Large intestine (tissue), 3 donors: Measurements from ENCODE around the gene CPA5. TPM values are rescaled to one million over a fixed set of nuclear protein-coding genes. Genes with fewer than 3 reads are reported as not detected.
"Not testable (repeated sequence)": the region's sequence is repeated elsewhere in the genome, so short reads cannot be mapped to it uniquely, and the experiment has no call there.

Experiments used
- DNase-seq, 2 donors: peaks; one replicate each; pipeline versions ENCODE4 v3.0.0 to v3.0.0-alpha.2; 2013
- H3K27ac ChIP-seq: one replicate; pipeline ENCODE4 v1.5.1; 2013; ENCODE audit warnings: low read length
- H3K27me3 ChIP-seq: 2 replicates; pipeline ENCODE4 v1.6.1; 2013; ENCODE audit warnings: low read length; ENCODE audit not compliant: control insufficient read depth, insufficient read depth
- H3K36me3 ChIP-seq: 2 replicates; pipeline ENCODE4 v1.6.1; 2013; ENCODE audit warnings: low read length; ENCODE audit not compliant: control insufficient read depth, insufficient read depth
- H3K4me1 ChIP-seq: one replicate; pipeline ENCODE4 v1.6.1; 2013; ENCODE audit warnings: low read length; ENCODE audit not compliant: control insufficient read depth, insufficient read depth
- H3K4me3 ChIP-seq: one replicate; pipeline ENCODE4 v1.5.1; 2013; ENCODE audit warnings: low read length
- H3K9me3 ChIP-seq: one replicate; pipeline ENCODE4 v1.6.1; 2013; ENCODE audit warnings: mild to moderate bottlenecking, low read depth, low read length, moderate library complexity; ENCODE audit not compliant: control insufficient read depth
- WGBS: methylation state at CpG from one replicate; pipeline ENCODE4 v1.1.5; 2013; ENCODE audit warnings: low lambda C conversion rate; ENCODE audit not compliant: insufficient coverage; 5-methylcytosine and 5-hydroxymethylcytosine counted together
- polyA plus RNA-seq: library from polyadenylated mRNA; unstranded; fragments of 120-200 nt; gene quantifications from one replicate; pipeline ENCODE4 v1.2.1, GENCODE V29; 2013

The CPA5 gene
- polyA plus RNA-seq, 1 donor, result 0.15 TPM

DNA sequence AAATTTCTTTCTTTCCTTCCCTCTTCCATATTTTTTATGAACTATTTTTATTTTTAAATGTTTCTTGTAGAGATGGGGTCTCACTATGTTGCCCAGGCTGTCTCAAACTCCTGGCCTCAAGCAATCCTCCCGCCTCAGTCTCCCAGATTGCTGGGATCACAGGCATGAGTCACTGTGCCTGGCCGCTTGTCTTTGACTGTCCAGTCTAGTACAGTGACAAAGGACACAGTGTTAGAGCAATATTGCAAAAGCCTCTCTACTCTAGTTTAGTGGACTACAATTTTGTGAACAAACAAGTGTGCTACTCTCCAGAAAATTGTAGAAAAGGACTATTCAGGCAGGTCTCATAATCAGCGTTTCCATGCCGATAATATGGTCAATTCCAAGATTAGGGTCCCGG lies 40.6 kb upstream of the CPA5 start:
- H3K4me3 ChIP-seq, result no peak overlapping the region
- no peak for DNase-seq

DNA sequence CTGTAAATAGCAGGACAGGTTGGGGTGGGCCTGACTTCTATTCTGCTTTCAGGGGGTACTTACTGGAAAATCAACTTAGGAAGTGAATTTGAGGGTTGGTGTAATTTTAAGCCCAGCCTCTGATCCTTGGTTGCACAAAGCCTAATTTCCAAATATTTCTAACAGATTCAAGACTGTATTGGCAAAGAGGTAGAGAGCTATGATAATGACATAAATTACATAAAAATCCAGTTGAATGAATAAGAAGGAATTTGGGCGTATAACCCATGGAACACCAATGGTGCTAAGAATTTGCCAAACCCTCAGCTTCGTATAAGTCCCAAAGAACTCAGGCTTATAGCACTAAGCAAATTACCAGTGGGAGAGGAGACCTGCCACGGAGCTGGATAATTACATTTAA lies 39.7 kb upstream of the CPA5 start:
- Histone ChIP-seq H3K36me3 (no peaks in the 10 kb centered on the region), H3K27me3 (no peaks in the 10 kb centered on the region), H3K27ac (no peak overlapping the region), H3K9me3 (no peaks in the 10 kb centered on the region), H3K4me3 (no peak overlapping the region), H3K4me1 (no peaks in the 10 kb centered on the region)
- no peak for DNase-seq
- WGBS, result 100% methylated on average over 1 of the region's 3 CpGs

More for the DNA sequence above, 40.6 kb upstream of the CPA5 start:
- no peaks in the 10 kb centered on the region for H3K27me3 ChIP-seq
- H3K36me3 ChIP-seq, result no peaks in the 10 kb centered on the region
- H3K4me1 ChIP-seq, result no peaks in the 10 kb centered on the region
- no CpG with 5 or more reads among the region's 5 CpGs for WGBS
- H3K27ac ChIP-seq, result no peak overlapping the region
- H3K9me3 ChIP-seq, result no peaks in the 10 kb centered on the region

DNA sequence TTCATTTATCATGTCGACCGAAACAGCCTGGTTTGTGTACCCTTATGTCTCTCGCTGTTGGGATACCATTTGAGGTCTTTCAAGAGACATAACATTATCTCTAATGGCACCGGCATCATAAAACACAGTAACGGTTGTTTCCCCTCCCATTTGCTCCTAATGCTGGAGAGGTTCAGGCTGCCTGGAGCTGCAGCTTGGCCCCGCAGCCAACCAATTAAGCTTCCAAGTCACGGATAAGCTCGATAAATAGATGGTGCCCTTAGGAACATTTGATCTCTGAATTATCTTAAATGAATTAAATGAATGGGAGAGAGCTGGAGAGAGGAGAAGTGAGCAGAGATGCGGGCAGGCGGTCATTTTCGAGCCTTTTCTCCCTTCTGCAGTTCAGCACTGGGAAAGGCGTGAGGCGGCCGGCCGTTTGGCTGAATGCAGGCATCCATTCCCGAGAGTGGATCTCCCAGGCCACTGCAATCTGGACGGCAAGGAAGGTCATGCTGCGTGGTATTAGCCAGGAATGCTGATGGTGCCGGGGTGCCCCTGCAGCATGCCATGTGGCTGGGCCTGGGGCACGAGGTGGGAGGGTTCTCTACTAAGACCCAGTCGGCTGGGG lies 39.1 kb upstream of the CPA5 start:
- no CpG with 5 or more reads among the region's 21 CpGs for WGBS
- no peaks in the 10 kb centered on the region for H3K27me3 ChIP-seq
- H3K36me3 ChIP-seq, result no peaks in the 10 kb centered on the region
- DNase-seq, result no peak
- no peaks in the 10 kb centered on the region for H3K4me1 ChIP-seq
- no peak overlapping the region for H3K4me3 ChIP-seq
- H3K9me3 ChIP-seq, result no peaks in the 10 kb centered on the region
- no peak overlapping the region for H3K27ac ChIP-seq

DNA sequence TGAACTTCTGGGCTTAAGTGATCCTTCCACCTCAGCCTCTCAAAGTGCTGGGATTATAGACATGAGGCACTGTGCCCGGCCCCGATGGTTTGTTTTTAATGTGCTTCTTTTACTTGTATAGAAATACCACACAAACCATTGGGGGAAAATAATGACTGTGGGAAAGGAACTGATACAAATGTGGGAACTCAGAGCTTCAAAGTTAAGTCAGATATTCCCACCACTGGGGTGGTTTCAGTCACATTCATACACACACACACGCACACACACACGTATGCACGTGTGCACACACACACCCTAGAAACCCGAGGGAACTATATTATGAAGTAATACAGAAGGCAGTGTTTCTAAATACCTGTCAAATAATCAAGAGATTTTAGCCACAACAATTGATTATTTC lies 34.6 kb upstream of the CPA5 start:
- no peaks in the 10 kb centered on the region for H3K4me1 ChIP-seq
- H3K9me3 ChIP-seq, result no peaks in the 10 kb centered on the region
- H3K36me3 ChIP-seq, result no peaks in the 10 kb centered on the region
- no CpG with 5 or more reads among the region's 6 CpGs for whole genome bisulfite sequencing
- DNase-seq, result no peak
- H3K4me3 ChIP-seq, result no peak overlapping the region
- no peak overlapping the region for H3K27ac ChIP-seq
- no peaks in the 10 kb centered on the region for H3K27me3 ChIP-seq

DNA sequence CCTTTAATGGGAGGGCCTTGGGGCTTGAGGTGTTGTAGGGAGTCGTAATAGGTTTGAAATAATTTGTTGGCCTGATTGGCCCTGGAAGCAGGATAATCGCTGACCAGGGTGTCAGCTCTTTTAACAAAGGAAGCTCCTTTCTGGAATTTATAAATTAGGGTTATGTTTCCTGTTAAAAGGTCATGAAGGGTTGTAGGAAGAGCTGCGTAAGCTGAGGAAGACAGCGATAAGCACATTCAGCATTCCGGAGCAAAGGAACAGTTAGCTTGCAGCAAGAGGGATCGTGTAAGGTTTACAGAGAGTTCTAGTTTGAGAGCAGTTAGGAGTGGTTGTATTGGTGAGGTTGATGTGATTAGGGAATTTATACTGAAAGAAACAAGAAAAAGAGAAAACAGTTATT lies 30.3 kb upstream of the CPA5 start:
- Histone ChIP-seq H3K27me3 (no peaks in the 10 kb centered on the region), H3K27ac (no peak overlapping the region), H3K9me3 (no peaks in the 10 kb centered on the region), H3K4me1 (no peaks in the 10 kb centered on the region), H3K4me3 (no peak overlapping the region), H3K36me3 (no peaks in the 10 kb centered on the region)
- no peak for DNase-seq
- 100% methylated on average over 1 of the region's 6 CpGs for WGBS

DNA sequence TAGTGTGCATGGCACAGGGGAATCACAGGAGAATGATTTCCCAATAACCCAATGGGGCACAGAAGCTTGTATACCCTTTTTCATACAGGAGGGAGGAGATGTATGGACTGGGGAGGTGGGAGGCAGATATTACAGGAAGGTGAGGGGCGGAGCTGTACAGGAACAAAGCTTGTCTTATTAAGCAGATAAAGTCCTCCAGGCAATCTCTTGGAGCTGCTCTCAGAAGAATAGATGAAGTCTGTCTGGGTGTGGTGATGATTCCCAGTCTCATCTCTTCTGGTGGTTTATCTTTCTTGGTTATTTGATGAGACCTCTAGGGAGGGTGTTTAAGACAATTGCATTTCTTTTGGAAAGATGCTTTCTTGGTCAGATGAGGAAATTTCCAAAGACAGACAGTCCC lies 25.1 kb upstream of the CPA5 start:
- Histone ChIP-seq H3K27ac (no peak overlapping the region), H3K4me1 (no peaks in the 10 kb centered on the region), H3K36me3 (no peaks in the 10 kb centered on the region), H3K27me3 (no peaks in the 10 kb centered on the region), H3K9me3 (no peaks in the 10 kb centered on the region), H3K4me3 (no peak overlapping the region)
- WGBS, result no CpG with 5 or more reads among the region's 1 CpG
- no peak for DNase-seq

DNA sequence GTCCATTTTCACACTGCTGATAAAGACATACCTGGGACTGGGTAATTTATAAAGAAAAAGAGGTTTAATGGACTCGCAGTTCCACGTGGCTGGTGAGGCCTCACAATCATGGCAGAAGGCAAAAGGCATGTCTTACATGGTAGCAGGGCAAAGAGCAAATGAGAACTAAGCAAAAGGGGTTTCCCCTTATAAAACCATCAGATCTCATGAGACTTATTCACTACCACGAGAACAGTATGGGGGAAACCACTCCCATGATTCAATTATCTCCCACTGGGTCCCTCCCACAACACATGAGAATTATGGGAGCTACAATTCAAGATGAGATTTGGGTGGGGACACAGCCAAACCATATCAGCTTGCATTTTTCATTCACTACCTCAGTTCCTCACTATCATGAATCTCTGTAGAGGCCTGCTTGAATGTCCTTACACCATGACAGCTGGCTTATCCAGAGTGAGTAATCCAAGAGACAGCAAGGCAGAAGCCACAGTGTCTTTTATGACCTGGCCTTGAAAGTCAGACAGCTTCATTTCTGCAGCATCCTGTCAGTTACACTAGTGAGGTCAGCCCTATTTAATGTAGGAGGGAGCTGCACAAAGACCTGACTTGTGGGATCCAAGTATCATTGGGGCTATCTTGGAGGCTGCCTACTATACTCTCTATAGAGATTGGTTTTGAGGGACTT lies 22.9 kb upstream of the CPA5 start:
- WGBS, result no CpG with 5 or more reads among the region's 3 CpGs
- not testable (repeated sequence) for H3K9me3 ChIP-seq, H3K4me1 ChIP-seq

DNA sequence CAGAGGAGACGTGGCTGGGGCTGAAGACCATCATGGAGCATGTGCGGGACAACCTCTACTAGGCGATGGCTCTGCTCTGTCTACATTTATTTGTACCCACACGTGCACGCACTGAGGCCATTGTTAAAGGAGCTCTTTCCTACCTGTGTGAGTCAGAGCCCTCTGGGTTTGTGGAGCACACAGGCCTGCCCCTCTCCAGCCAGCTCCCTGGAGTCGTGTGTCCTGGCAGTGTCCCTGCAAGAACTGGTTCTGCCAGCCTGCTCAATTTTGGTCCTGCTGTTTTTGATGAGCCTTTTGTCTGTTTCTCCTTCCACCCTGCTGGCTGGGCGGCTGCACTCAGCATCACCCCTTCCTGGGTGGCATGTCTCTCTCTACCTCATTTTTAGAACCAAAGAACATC lies 22.0 kb upstream of the CPA5 start:
- no peaks in the 10 kb centered on the region for H3K36me3 ChIP-seq
- no peaks in the 10 kb centered on the region for H3K9me3 ChIP-seq
- no peak overlapping the region for H3K4me3 ChIP-seq
- H3K4me1 ChIP-seq, result no peaks in the 10 kb centered on the region
- H3K27me3 ChIP-seq, result no peaks in the 10 kb centered on the region
- DNase-seq, result no peak
- WGBS, result no CpG with 5 or more reads among the region's 7 CpGs
- H3K27ac ChIP-seq, result no peak overlapping the region

More for the DNA sequence above, 22.9 kb upstream of the CPA5 start:
- not testable (repeated sequence) for H3K36me3 ChIP-seq, DNase-seq, H3K4me3 ChIP-seq, H3K27ac ChIP-seq, H3K27me3 ChIP-seq

DNA sequence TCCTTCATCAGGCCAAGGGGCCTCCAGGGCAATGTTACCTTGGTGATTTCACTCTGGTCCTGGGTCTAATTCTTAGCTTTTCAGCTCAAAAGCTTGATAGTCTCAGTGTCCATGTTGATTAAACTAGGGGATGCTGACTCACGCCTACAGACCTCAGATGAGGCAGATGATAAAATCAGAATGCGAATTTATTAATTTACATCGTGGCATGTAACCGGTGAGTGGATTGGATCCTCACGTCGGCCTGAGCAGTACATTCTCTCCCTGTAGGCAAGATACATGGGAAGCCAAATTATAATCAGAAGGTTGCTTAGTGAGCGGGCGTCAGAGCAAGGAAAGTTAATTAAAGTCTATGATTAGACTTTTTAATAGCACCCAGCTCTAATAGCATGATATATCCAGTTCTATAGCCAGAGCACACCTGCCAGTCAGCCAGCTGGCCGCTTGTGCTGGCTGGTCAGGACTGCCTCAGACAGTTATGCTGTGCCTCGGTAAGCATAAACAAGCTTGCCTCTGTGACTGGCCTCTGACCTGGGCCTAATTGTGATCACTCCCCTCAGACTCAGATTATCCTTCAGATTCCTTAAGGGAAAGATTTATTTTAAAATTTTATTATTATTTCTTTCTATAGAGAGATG lies 20.2 kb upstream of the CPA5 start:
- Histone ChIP-seq H3K36me3 (no peaks in the 10 kb centered on the region), H3K27ac (no peak overlapping the region), H3K9me3 (no peaks in the 10 kb centered on the region), H3K4me3 (no peak overlapping the region), H3K27me3 (no peaks in the 10 kb centered on the region), H3K4me1 (no peaks in the 10 kb centered on the region)
- DNase-seq, result no peak
- WGBS, result no CpG with 5 or more reads among the region's 10 CpGs

DNA sequence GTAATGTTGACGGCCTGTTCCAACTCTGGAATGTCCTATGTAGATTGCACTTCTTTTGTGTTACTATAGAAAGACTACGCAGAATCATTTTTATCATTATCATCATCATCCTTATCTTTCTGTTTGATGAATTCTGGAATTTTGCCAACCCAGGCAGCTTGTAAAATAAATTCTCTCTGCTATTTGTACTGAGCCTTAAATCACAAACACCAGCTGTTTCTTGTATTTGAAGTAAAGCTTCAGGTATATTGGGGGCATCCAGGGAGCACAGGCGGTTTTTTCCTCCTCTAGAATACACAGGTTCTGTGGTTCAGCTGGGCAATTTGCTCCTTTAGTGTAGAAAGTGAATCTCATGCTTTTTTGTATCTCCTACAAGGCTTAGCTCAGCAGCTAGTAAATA lies 14.9 kb upstream of the CPA5 start:
- Histone ChIP-seq H3K36me3 (no peaks in the 10 kb centered on the region), H3K4me1 (no peaks in the 10 kb centered on the region), H3K27ac (no peak overlapping the region), H3K4me3 (no peak overlapping the region), H3K9me3 (no peaks in the 10 kb centered on the region), H3K27me3 (no peaks in the 10 kb centered on the region)
- no peak for DNase-seq
- WGBS, result 55% methylated on average over 2 of the region's 3 CpGs
